NB4 (cell line): Measurements from ENCODE around the gene KSR2.

Experiments
- POLR2A ChIP-seq: IDR thresholded peaks from 2 replicates; pipeline ENCODE4 v1.6.1; 2011; ENCODE audit warnings: mild to moderate bottlenecking; ENCODE audit not compliant: insufficient read length; ENCODE audit errors: extremely low read depth
- TF ChIP-seq, protein P1 (sequence below): IDR thresholded peaks from one replicate; pipeline ENCODE4 v1.5.1; 2012; ENCODE audit warnings: low read depth, low read length
- TF ChIP-seq, protein P2 (sequence below): IDR thresholded peaks from 2 replicates; pipeline ENCODE4 v1.6.1; 2011; ENCODE audit warnings: low read depth, low read length

DNA sequence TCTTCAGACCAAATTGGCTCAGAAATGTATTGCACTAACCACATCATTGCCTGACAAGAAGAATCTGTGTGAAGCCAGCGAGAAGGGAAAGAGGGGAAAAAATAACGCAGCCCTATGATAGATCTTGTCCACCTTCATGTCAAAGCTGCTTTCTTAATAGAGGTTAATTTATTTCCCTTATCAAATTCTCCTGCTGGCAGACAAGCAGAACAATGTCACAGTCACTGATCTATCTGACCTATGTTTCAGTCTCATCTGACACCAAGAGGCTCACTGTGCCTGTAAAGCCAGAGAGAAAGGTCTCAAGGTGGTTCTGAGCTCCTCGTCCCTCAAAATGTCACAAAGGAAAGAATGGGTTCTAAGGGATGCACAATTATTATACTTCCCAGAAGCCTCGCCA lies 417.1 kb downstream of the KSR2 start:
- TF ChIP-seq, protein P1, sequence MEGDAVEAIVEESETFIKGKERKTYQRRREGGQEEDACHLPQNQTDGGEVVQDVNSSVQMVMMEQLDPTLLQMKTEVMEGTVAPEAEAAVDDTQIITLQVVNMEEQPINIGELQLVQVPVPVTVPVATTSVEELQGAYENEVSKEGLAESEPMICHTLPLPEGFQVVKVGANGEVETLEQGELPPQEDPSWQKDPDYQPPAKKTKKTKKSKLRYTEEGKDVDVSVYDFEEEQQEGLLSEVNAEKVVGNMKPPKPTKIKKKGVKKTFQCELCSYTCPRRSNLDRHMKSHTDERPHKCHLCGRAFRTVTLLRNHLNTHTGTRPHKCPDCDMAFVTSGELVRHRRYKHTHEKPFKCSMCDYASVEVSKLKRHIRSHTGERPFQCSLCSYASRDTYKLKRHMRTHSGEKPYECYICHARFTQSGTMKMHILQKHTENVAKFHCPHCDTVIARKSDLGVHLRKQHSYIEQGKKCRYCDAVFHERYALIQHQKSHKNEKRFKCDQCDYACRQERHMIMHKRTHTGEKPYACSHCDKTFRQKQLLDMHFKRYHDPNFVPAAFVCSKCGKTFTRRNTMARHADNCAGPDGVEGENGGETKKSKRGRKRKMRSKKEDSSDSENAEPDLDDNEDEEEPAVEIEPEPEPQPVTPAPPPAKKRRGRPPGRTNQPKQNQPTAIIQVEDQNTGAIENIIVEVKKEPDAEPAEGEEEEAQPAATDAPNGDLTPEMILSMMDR, result no peak
- no peak for TF ChIP-seq POLR2A
- TF ChIP-seq, protein P2, sequence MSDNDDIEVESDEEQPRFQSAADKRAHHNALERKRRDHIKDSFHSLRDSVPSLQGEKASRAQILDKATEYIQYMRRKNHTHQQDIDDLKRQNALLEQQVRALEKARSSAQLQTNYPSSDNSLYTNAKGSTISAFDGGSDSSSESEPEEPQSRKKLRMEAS, result no peak
